Lower leg skin (tissue), 4 donors: ENCODE measurements around the gene DICER1. TPM values are rescaled to one million over a fixed set of nuclear protein-coding genes. Genes with fewer than 3 reads are reported as not detected.

Source experiments
- DNase-seq, 2 donors: peaks; one replicate each; pipeline ENCODE4 v3.0.0-alpha.2; 2019; ENCODE audit warnings: low spot score in 2 of 2
- H3K4me3 ChIP-seq: fragments of 200-600 bp; sonication (generic); 2 replicates; pipeline ENCODE4 v1.5.1; 2017; ENCODE audit warnings: mild to moderate bottlenecking, low read depth; ENCODE audit not compliant: poor library complexity, severe bottlenecking
- POLR2A ChIP-seq, 2 donors: fragments of 450-650 bp; IDR thresholded peaks; one replicate each; pipeline ENCODE4 v1.6.1; 2016 to 2017; ENCODE audit warnings: antibody characterized with exemption in 2 of 2, mild to moderate bottlenecking in 1 of 2, moderate library complexity in 1 of 2
- WGBS, 2 donors: methylation state at CpG; one replicate each; pipeline ENCODE4 v1.1.5; 2018; 5-methylcytosine and 5-hydroxymethylcytosine counted together
- intact Hi-C: fragments of 100-400 bp; cut with DNase I; formaldehyde crosslinking; loops from one replicate; pipeline ENCODE4 v1.15.0; 2023; ENCODE audit warnings: low total_unique reads
- total RNA-seq, 4 donors: library from RNA; depleted of rRNA; stranded (reverse); fragments of >200 nt; gene quantifications; one replicate each; pipeline ENCODE4 v1.1.0, GENCODE V29; 2016
- TF ChIP-seq, protein P1 (sequence below), 3 donors: fragments of 450-650 bp; IDR thresholded peaks; one replicate each; pipeline ENCODE4 v1.5.1; 2016; ENCODE audit warnings: antibody characterized with exemption in 3 of 3, mild to moderate bottlenecking in 3 of 3, moderate library complexity in 2 of 3

Gene DICER1
- total RNA-seq, 4 donors from 2014 or later, result 32.8 to 70.4 (median 45.0) TPM

DNA sequence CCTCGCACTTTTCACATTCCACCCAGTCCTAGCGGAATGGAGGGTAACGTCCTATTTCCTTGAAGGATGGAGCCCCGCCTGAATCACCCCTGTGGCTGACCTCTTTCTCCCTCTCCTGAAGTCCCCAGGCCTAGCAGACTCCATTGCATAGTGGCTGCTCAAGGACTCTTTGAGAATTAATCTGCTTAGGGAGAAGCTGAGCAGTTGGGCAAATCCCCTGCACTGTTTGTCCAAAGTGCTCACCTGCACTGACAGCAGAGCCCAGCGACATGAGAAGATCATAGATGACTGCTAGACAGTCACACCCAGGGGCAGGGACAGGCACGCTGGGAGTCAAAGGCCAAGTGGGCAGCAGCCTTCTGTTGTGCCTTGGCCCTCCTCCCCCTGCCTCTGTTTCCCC, 37.7 kb upstream of the DICER1 start:
- H3K4me3 ChIP-seq, result no peak overlapping the region
- no peak for TF ChIP-seq POLR2A (IDR thresholded peaks at IDR 0.05)
- TF ChIP-seq, protein P1, sequence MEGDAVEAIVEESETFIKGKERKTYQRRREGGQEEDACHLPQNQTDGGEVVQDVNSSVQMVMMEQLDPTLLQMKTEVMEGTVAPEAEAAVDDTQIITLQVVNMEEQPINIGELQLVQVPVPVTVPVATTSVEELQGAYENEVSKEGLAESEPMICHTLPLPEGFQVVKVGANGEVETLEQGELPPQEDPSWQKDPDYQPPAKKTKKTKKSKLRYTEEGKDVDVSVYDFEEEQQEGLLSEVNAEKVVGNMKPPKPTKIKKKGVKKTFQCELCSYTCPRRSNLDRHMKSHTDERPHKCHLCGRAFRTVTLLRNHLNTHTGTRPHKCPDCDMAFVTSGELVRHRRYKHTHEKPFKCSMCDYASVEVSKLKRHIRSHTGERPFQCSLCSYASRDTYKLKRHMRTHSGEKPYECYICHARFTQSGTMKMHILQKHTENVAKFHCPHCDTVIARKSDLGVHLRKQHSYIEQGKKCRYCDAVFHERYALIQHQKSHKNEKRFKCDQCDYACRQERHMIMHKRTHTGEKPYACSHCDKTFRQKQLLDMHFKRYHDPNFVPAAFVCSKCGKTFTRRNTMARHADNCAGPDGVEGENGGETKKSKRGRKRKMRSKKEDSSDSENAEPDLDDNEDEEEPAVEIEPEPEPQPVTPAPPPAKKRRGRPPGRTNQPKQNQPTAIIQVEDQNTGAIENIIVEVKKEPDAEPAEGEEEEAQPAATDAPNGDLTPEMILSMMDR (IDR thresholded peaks at IDR 0.05), result no peak
- 94 to 95% methylated on average over 6 of the region's 6 CpGs for WGBS, 2 donors
- intact Hi-C loops, result no loop called here
- no peak for DNase-seq

DNA sequence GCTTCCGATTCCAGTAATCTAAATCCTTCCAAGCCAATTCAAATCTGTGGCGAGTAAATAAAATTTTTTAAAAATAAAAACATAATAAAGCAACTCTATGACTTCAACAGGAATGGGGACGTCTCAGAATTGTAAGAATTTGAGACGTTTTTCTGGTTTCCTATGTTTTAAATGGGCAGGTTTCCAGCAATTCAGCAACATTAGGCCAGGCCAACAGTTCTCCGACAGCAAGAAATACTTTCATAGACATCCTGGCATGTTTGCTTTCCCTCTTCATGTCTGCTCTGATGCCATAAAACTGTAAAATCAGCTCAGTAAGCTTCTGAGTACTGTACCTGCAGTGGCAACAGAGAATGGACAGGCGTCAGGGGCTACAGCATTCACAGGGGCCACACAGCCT, 35.8 kb upstream of the DICER1 start:
- TF ChIP-seq, protein P1 (IDR thresholded peaks at IDR 0.05), result no peak
- TF ChIP-seq POLR2A (IDR thresholded peaks at IDR 0.05), result no peak
- intact Hi-C loops, result no loop called here
- no peak overlapping the region for H3K4me3 ChIP-seq
- DNase-seq, result no peak
- 76 to 81% methylated on average over 6 of the region's 6 CpGs for WGBS, 2 donors

DNA sequence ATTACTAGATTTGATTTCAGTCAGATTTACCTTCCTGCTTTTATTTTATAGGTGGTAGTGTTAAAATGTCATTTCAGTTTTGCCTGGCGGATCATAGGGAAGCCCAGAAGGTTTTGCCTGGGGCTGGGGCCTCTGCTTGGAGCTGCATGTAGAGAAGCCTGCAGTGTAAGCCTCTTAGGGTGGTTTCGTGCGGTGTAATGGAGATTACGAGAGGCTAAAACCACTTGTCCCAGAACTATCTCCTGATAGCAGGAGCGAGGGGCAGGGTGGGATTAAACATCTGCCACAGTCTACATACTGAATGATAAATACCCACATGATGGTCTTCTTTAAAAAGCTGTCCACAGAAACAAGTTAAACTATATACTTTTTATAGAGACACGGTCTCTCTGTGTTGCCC, 35.0 kb upstream of the DICER1 start:
- TF ChIP-seq POLR2A (IDR thresholded peaks at IDR 0.05), result no peak
- TF ChIP-seq, protein P1 (IDR thresholded peaks at IDR 0.05), result no peak
- no peak for DNase-seq
- WGBS, 2 donors, result 96% methylated on average over 6 of the region's 6 CpGs
- intact Hi-C loops, result no loop called here
- no peak overlapping the region for H3K4me3 ChIP-seq

DNA sequence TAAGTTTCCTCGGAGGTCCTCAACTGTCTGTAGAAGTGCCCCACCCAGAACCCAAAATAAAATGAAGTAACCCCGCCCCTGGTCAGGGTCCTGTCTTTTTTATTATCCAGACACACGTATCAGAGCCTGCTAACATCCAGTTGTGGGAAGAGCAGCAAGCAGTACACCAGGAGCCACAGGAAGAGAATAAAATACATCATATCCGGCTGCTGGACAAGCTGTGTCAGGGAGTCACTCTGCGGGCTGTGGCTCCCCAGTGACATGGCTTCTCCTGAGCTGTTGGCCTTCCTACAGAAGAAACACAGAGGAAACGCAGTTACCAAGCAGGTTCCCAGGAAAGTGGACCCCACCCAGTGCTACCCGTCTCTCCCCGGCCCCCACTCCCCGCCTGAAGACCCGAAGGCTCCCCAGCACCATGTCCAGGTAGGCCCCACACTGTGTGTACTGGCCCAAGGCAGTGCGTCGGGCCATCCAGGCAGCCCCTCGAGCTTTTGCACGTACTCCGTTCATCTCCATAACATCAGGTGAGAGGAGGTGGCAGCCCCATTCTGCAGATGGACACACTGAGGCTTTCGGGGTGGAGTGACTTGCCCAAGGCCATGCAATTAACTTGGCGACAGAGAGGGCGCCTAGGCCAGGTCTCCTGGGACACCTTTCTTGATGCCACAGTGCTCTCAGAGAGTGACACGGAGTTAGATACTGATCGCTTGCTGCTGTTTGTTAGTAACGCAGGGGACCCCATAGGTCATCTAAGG, 34.3 kb upstream of the DICER1 start:
- H3K4me3 ChIP-seq, result no peak overlapping the region
- no peak for DNase-seq
- TF ChIP-seq, protein P1 (IDR thresholded peaks at IDR 0.05), result no peak
- no peak for TF ChIP-seq POLR2A (IDR thresholded peaks at IDR 0.05)
- 86 to 89% methylated on average over 21 of the region's 21 CpGs for WGBS, 2 donors
- intact Hi-C loops, result no loop called here

DNA sequence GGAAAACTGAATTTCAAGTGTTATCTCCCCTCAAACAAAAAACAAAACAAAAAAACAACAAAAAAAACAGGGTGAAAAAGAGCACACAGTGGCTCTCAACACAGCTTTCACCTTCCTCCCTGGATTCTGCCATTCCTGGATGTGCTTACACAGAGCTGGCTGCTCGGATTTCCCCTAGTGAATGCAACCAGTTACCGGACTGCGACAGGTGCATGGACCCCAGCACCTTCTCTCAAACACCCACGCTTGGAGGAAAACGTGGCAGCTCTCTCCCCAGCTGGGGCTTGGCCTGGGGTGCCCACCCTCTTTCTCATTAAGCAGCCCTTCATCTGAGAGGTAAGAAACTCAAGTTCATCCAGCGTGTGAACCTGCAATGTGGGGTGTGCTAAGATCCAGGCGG, 33.5 kb upstream of the DICER1 start:
- H3K4me3 ChIP-seq, result no peak overlapping the region
- TF ChIP-seq POLR2A (IDR thresholded peaks at IDR 0.05), result no peak
- TF ChIP-seq, protein P1 (IDR thresholded peaks at IDR 0.05), result no peak
- intact Hi-C loops, result no loop called here
- no peak for DNase-seq
- WGBS, 2 donors, result 92 to 96% methylated on average over 7 of the region's 7 CpGs
